GM19455 (cell line): ENCODE data around the gene STAG1.
"Not testable (repeated sequence)": the region's sequence is repeated elsewhere in the genome, so short reads cannot be mapped to it uniquely, and the experiment has no call there.

Experiments
- ATAC-seq: cut with Tn5 transposase; IDR thresholded peaks from one replicate; pipeline ENCODE4 v1.9.1; 2021; ENCODE audit not compliant: unreplicated experiment

Gene STAG1

GRCh38 chr3:136604961-136605360, 147.2 kb downstream of the STAG1 start:
- no peak for ATAC-seq

DNA sequence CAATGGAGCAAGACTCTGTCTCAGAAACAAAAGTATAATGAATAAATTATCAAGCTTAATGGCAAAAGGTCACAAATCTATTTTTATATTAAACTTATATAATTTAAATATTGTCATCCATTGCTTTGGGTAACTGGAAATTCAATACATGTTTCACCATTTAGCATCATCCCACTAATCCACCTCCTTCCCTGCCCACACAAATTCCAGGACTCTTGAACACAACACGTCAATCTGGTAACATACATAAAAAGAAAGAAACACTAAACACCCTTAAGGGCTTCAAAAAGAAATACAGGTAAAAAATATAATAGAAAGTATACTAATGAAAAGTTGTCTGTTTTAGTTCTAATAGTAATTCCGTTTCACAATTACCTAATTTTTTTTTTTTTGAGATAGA, 149.4 kb downstream of the STAG1 start:
- no peak for ATAC-seq

GRCh38 chr3:136595913-136596697, 156.1 kb downstream of the STAG1 start:
- no peak for ATAC-seq

DNA sequence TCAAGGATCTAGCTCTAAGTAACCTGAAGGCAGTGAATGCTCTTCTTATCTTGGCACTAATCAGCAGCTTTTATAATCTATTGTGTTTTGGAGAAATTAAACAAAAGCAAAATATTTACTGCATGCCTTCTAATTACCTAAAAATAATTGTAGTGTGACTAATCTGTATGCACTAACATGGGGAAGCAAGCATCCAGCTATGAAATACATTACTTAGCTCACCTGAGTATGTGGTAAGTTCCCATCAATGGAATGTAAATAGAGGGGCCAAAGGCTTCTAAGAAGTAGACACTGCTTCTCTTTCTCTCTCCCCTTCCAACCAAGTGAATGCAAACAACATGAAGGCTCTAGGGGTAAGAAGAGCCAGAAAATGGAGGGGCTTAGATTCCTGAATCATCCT, 165.6 kb downstream of the STAG1 start:
- ATAC-seq: no peak

- ATAC-seq: no peak
Measured at GRCh38 chr3:136584728-136585127, 167.4 kb downstream of the STAG1 start.

DNA sequence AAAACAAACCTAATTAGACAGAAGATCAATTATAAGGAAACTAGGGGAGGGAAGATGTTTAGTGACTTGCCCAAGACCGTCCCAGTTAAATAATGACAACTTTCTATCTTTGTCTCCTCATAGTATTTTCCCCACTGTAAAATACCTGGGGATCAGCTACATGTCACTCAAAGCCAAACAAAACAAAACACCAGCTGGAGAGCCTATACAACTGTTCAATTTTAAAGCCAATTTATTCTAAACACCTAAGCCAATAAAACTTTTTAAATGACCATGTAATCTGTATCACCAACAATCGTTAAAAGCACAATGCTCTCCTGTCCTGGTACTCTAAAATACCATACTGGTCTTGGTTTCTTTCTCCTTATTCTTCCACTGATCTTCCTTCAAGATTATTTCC, 168.4 kb downstream of the STAG1 start:
- no peak for ATAC-seq

- no peak for ATAC-seq
Measured at GRCh38 chr3:136577791-136578190, 174.4 kb downstream of the STAG1 start.

GRCh38 chr3:136576279-136577009, 175.7 kb downstream of the STAG1 start:
- no peak for ATAC-seq

DNA sequence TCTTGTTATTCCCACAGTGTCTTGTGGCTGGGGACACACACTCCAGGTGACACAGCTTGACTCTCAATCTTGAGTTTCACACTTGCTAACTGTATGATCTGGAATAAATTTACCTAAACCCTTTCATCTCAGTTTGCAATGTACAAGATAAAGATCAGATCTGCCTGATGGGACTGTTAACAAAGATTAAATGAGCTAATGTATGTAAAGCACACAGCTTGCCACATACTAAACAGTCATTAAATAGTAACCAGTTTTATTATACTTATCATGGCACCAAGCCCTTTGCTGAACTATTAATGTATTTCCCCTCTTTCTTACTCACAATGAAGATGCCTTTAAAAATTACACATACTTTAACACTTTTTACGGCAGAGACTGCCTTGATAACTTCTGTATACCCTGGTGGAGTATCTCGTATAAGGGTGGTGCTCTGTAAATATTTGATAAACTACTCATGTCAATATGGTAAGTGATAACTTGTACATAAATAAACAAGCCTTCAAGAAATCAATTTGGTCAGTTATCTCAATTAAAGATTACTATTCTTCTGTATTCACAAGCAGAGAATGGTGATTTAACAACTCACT, 184.5 kb downstream of the STAG1 start:
- no peak for ATAC-seq

DNA sequence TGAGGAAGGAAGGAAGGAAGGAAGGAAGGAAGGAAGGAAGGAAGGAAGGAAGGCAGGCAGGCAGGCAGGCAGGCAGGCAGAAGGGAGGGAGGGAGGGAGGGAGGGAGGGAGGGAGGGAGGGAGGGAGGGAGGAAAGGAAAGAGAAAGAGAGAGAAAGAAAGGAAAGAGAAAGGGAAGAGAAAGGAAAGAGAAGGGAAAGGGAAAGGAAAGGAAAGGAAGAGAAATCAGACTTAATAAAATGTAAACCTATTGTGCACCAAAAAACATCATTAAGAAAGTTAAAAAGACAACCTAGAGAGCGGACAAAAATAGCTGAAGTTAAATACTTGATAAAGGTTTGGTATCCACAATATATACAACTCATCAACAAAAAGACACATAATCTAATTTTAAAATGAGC, 187.2 kb downstream of the STAG1 start:
- not testable (repeated sequence) for ATAC-seq

DNA sequence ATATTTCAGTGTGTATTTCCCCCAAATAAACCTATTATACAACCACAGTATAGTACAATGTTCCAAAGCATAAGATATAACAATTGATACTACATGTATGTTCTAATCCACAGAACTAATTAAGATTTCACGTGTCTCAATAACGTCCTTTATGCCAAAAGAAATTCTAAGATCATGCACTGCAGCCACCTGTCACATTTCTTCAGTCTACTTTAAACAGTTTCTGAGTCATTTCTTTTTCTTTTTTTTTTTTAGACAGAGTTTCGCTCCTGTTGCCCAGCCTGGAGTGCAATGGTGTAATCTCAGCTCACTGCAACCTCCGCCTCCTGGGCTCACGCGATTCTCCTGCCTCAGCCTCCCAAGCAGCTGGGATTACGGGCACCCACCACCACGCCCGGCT, 190.2 kb downstream of the STAG1 start:
- ATAC-seq: no peak

- ATAC-seq: no peak
Measured at GRCh38 chr3:136559896-136560295, 192.3 kb downstream of the STAG1 start.

- ATAC-seq: not testable (repeated sequence)
Measured at GRCh38 chr3:136549461-136549860, 202.7 kb downstream of the STAG1 start.

DNA sequence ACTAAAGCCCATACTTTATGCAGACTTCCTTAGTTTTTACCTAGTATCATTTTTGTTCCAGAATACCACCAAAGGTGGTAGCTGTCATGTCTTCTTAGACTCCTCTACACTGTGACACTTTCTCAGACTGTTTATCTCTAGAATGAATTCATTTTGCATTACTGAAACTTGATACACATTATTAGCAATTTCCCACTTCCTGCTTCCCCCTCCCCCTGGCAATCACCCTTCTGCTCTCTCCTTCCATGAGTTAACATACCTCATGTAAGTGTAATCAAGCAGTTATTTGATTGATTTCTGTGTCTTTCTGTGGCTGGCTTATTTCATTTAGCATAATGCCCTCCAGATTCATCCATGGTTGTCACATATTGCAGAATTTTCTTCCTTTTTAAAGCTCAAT, 204.9 kb downstream of the STAG1 start:
- no peak for ATAC-seq

- ATAC-seq: no peak
Measured at GRCh38 chr3:136546720-136547119, 205.5 kb downstream of the STAG1 start.

DNA sequence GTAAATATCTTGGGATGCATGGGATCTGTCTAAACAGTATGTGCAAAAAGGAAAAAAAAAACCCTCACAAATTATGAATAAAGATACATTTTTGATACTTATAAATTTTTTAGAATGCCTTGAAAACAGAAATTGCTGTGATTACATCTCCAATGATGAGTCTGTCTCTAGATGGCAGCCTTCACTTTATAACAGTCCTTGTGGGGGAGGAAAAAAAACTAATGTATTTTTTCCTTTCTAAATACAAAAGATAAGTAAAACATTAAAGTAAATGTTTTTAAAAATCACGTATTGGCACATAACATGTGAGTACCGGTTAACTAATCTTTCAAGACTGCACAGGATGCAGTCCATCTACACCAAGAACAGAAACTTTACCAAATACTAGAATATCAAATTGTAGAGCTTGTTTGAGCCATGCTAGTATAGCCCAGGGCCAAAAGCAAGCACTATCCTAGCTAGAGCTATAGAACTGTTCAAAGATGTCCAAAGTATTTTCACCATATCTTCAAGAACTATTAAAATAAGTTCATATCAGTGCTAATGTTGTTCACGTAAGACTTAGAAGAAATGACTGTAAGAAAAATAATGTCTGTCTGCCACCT, 206.4 kb downstream of the STAG1 start:
- ATAC-seq: no peak

DNA sequence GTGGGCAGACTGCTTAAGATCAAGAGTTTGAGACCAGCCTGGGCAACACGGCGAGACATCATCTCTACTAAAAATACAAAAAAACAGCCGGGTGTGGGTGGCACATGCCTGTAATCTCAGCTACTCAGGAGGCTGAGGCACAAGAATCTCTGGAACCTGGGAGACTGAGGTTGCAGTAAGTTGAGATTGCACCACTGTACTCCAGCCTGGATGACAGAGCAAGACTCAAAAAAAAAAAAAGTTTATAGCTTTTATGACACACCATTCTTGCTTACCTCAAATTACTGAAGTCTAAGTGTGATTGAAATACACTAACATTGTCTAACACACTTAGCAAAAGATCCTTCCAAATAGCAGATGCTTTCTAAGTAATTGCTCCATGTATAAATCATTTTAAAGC, 207.6 kb downstream of the STAG1 start:
- no peak for ATAC-seq

DNA sequence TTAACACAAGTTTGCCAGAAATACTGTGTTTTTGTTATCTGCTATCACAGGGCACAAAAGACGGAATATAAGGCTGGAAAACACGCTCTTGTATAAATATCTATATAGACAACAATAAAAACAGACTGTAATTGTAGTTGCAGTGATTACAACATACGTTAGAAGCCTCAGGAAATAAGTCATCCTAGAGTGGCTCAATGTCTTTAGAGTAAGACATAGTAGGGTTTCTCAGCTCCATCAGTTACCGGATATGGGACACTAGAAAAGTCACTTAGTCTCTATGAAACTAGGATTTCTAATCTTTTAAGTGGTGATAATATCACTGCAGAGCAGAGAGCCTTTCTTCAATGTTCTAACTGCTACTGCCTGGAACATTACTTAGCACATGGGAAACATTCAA, 208.8 kb downstream of the STAG1 start:
- no peak for ATAC-seq

GRCh38 chr3:136535906-136536305, 216.3 kb downstream of the STAG1 start:
- no peak for ATAC-seq

DNA sequence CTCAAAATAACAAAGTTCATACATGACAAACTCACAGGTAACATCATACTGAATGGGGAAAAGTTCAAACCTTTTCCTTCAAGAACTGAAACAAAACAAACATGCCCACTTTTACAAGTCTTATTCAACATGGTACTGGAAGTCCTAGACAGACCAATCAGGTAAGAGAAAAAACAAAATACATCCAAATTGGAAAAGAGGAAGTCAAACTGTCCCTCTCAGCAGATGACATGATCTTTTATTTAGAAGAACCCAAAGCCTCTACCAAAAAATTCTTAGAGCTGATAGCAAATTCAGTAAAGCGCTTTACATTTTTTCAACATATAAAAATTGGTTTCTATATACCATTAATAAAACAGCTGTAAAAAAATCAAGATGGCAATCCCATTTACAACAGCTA, 219.4 kb downstream of the STAG1 start:
- ATAC-seq: no peak

DNA sequence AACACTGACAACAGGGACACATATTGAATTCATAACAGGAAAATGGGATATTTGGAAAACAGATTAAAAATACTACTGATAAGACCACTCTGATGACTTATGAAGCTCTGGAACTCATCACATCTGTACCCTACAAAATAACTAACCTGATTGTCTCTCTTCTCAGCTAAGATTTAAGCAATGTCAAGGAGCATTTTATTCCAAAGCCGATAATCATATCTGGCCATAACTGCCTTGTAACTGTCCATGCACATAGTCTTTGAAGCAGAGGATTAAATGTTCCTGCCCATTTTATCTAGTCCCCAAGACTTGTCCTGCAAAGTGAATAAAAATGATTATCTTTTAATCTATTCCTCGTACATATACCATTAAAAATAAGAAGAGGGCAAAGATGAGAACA, 234.1 kb downstream of the STAG1 start:
- ATAC-seq: no peak

GRCh38 chr3:136516656-136517055, 235.5 kb downstream of the STAG1 start:
- ATAC-seq: no peak
